Measurements from ENCODE around the gene ACTRT3.

ACTRT3 gene

DNA sequence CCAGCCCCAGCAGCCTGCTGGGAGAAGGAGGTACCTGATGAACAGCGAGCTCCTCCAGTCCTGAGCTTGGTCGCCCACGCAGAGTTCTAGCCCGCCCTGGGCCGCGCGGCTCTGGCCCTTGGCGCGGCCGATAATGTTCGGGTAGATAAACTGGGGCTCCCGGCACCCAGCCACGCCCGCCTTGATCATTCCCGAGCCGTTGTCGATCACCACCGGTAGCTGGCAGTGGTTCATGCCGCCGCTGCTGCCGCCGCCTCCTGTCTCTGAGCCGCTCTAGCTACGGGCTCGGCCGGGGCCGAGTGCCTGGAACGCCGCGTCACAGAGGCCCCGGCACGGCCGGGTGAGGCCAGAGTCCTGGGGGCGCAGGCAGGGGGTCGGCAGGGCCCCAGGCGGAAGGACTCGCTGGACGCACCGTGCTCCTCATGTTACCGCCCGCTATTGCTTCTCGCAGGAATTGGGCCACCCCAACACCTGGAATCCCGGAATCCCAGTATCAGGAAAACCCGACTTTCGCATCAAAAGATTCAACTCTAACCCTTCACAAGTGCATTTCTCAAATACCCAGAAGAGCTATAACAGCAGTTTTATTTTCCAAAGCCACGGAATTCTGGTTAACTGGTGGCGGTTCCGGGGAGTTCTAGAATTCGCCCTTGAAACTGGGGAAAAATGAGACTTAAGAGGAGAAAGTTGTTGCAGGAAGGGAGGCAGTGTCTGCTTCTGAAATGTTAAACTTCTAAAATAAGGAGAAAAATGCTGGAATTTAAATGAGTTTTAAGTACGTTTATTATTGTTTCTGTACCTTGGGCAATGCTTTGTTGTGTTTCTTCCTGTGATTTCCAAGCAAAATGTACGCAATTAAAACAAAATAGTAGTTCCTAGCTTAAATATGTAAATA, at the start of gene ACTRT3:
ACTRT3 (minus strand) TSS at position 275 of the 895 bp plus-strand sequence; CDS start at position 234, 41 bp downstream.
- peak; percentile 73 for DNase-seq

- DNase-seq = no peak
Observed at GRCh38 chr3:169818316-169818715, 49.0 kb upstream of the ACTRT3 start.

DNA sequence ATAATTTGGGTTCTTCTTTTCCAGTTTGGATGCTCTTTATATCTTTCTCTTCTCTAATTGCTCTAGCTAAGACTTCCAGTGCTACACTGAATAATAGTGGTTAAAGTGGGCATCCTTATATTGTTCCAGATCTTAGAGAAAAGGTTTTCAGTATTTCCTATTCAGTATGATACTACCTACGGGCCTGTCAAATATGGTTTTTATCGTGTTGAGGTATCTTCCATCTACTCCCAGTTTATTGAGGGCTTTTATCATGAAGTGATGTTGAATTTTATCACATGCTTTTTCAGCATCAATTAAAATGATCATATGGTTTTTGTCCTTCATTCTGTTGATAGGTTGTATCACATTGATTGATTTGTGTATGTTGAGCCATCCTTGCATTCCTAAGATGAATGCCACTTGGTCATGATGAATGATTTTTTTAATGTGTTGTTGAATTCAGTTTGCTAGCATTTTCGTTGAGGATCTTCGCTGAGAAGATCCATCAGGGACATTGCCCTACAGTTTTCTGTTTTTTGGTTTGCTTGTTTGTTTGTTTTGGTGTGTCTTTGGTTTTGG, 46.3 kb upstream of the ACTRT3 start:
- no peak for DNase-seq

DNA sequence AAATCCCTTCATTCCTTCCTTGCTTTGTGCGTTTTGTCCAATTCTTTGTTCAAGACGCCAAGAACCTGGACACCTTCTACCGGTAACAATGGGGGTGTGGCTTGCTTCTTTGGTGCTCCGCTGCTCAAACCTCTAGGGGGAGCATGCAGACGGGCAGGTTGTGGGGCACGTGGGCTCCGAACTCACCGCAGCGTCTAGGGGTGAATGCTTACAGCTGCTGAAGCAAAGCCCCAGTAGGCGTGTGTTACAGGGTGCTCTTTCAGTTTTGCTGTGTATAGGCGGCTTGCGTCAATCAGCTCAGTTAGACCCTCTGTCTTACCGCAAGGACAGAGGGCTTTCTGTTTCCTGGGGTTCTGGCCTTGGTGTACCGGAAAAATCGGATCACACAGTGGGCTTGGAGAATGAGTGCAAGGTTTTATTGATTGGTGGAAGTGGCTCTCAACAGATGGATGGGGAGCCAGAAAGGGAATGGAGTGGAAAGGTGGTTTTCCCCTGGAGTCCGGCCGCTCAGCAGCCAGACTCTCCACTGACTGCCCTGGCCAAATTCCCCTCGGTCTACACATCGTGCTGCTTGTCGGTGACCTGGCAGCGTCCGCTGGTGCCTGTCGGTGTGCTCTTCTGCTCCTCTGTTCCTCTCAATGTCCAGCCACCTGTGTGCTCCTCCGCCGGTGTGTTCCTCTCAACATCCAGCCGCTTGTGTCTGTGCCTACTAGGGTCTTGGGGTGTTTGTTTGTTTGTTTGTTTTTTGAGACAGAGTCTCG, 44.6 kb upstream of the ACTRT3 start:
- peak; percentile 70 for DNase-seq

DNA sequence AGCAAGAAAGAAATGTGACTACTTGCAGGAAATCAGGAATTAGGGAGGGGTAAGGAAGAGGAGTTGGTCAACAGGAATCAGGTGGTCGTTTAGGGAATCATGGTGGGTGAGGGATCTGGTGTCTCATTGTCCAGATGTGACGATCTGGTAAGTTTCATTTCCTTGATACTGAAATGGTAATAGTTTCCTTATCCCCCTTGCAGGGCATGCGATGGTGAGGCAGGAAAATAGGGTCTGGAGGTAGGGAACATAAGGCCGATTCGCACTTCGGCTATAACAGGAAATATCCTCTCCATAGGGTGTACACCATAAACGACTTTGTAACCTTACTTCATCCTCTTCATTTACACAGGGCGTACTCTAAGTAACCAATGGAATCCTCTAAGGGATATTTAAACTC, 43.9 kb upstream of the ACTRT3 start:
- no peak for DNase-seq

GRCh38 chr3:169812332-169813235, 43.2 kb upstream of the ACTRT3 start, which contains the start of the genes LRRC34 and LRRIQ4:
LRRC34 (minus strand) TSS chr3:169812904; CDS start chr3:169812548, 356 bp downstream.
LRRIQ4 (plus strand) TSS chr3:169812870; CDS start chr3:169821922, 9,052 bp downstream.
- DNase-seq = peak; percentile 65

- DNase-seq = no peak
Observed at GRCh38 chr3:169811631-169812331, 42.4 kb upstream of the ACTRT3 start.

GRCh38 chr3:169809230-169809795, 40.0 kb upstream of the ACTRT3 start:
- DNase-seq = no peak

GRCh38 chr3:169804681-169805080, 35.3 kb upstream of the ACTRT3 start:
- no peak for DNase-seq

DNA sequence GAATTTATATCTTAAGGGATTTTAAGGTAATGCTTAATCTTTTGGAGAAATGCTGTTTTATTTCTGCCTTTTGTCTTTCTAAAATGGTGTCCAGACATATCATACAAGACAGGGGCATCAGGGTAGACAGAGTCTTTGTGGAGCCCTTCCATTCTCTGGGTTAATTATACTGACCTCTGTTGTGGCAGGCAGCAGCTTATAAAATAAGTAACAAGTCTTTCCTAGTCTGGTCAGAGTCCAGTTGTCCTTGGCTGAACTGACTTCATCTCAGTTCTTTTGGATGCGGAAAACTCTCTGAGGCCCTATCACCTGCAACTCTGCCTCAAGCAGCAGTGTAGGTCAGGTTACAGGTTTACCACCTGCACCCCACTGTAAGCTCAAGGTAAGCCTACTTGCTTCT, 23.0 kb upstream of the ACTRT3 start:
- DNase-seq = no peak

DNA sequence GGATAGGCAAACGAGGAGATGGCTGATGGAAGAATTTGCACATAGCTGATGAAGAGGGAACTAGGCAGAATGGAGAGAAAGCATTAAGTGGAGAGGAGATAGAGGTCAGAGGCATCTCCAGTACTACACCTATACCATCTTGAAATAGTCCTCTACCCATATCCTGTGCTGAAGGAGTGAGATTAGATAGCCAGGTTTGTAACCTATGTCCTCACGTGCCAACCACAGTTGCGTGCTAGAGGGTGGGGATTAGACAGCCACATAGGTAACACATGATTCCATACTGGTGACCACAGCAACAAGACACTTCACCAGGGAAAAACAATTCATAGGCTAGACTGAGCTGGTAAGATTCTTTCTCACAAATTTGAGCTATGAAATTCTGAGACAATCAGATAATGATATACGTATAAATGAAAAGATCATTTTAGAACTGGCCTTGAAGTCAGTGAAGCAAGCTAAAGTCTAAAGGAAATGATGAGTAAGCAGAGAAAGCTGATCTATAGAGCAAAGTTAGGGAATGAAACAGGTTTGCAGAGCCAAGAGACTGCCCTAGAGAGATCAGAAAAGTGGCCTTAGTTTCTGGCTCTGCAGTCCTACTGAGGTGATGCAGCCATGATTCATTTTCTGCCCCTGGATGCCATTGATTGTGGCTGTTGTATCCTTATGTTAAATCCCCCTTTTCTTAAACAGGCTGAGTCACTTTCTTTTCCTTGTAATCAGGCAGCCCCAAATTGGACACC, 21.5 kb upstream of the ACTRT3 start:
- DNase-seq = no peak

- DNase-seq = no peak
Observed at GRCh38 chr3:169790219-169790618, 20.9 kb upstream of the ACTRT3 start.

DNA sequence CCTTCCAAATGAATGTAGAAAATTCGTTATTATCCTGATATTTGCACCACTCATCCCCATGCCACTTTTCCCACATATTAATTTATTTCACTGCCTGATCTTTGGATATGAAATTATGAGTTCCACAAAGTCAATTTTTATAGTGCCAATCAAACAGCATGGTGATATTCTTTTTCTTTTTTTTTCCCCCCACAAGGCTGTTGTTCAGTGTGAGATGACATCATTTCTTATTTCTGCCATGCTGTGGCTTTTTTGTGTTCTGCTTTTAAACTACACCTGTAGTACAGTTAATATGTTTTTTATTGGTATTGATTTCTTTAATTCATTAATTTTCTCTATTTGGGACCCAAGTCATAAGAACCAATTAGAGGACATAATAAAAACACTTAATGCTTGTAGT, 18.4 kb upstream of the ACTRT3 start:
- no peak for DNase-seq

DNA sequence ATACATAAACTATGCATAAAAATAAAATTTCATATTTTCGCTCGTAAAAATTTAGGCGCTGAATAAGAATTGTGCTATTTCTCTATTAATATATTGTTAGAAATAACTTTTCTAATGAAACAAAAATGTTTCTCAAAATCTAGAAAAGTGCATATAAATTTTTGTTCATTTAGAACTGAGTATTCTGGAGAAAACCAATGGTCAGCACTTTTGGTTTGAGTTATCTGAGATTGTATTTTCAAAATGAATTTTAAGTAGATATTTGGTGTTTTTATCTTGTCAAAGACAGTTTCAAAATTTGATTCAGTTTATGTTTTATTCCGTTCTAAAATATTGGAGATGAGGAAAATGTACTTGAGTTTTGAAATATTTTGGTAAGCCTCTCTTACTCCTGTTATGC, 17.8 kb upstream of the ACTRT3 start:
- no peak for DNase-seq

DNA sequence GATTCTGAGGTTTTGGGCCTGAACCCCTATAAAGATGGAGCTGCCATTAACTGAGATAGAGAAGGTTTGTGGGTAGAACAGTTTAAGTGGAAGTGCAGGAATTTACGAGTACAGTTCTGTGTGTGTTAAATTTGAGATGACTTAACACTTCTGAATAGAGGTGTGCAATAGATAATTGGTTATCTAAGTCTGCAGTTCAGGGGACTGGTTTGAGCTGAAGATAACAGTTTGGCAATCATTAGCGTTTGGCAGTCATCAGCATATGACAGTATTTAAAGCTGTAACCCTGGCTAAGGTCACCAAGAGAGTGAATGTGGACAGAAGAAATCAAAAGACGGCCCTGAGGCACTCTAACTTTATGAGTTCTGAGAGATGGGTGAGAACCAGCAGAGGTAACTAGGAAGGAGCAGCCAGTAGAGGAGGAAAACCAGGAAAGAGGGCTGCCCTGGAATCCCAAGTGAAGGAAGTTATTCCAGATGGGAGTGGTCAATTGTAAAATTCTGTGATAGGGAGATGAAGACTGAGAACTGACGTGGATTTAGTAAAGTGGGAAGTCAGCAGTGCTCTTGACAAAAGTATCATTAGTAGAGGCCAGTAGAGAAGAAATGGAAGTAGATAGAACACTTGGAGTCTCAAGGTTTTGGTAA, 12.0 kb upstream of the ACTRT3 start:
- no peak for DNase-seq

- no peak for DNase-seq
Observed at GRCh38 chr3:169780742-169781141, 11.4 kb upstream of the ACTRT3 start.

- no peak for DNase-seq
Observed at GRCh38 chr3:169777822-169778221, 8.5 kb upstream of the ACTRT3 start.

- DNase-seq = no peak
Observed at GRCh38 chr3:169774186-169774585, 4.8 kb upstream of the ACTRT3 start.

DNA sequence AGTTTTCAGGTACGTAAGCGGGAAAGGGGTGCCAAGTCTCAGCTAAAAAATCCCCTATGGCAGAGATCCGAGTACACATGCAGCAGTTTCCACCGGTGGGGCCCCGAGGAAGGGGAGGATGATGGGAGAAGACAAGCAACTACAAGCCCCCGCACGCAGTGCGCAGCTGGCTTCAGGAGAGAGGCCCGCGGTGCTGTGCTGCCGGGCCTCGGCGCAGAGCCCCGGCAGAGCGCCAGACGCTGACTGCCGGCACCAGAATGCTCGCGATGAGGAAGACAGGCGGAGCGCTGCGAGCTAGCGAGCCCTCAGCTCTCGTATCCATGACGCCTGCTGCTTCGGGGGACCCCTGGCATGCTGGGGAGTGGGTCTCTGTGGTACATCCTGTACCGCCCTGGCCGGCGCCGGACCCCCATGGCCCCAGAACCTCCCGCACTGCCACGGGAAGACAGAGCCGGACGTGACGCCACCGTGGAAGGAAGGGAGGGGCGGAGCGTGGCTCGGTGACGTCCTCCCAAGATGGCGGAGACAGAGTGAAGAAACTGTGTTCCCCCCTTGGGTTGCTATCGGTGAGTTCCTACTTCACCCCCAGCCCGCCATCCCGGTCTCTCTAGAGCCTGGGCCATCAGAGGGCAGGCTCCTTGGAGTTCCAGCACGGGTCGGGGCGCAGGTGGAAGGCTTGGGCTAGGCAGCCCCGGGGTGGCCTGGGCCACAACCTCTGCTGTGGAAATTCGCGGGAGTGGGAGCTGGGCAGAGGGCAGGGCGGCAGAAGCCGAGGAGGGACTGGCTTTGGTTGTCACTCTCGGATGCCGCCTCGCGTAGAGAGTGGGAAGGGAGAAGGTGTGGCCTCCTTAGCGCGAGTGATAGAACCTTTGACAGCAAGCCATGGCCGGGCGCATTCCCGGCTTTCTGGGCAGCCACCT, 3.8 kb upstream of the ACTRT3 start, which contains the start of gene MYNN:
MYNN (plus strand) TSS at position 500 of the 920 bp plus-strand sequence. CDS start 900 bp downstream, outside the sequence.
- peak; percentile 94 for DNase-seq

Data from activated T-cell treated with anti-CD3 and anti-CD28 coated beads, Interleukin-2, amount 50 U/mL, for 1 hour (primary cell).